HG03575 (cell line): Measurements from ENCODE around the gene DDN.

Experiments
- ATAC-seq: cut with Tn5 transposase; IDR thresholded peaks from one replicate; pipeline ENCODE4 v1.9.1; 2021; ENCODE audit not compliant: unreplicated experiment, insufficient number of reproducible peaks, low FRiP score; ENCODE audit errors: extremely low read depth

Gene DDN

GRCh38 chr12:48972213-48972951, 26.8 kb downstream of the DDN start:
- no peak for ATAC-seq

- ATAC-seq, result no peak
Measured at GRCh38 chr12:48970702-48971334, 28.4 kb downstream of the DDN start.

- no peak for ATAC-seq
Measured at GRCh38 chr12:48969833-48970701, 29.1 kb downstream of the DDN start.

GRCh38 chr12:48969160-48969771, 29.9 kb downstream of the DDN start:
- ATAC-seq, result no peak

- ATAC-seq, result no peak
Measured at GRCh38 chr12:48968467-48968866, 30.7 kb downstream of the DDN start.

- no peak for ATAC-seq
Measured at GRCh38 chr12:48967991-48968390, 31.2 kb downstream of the DDN start.

GRCh38 chr12:48966177-48966895, 32.8 kb downstream of the DDN start:
- ATAC-seq, result no peak

GRCh38 chr12:48965298-48965838, 33.8 kb downstream of the DDN start:
- ATAC-seq, result no peak

GRCh38 chr12:48961801-48962200, 37.4 kb downstream of the DDN start:
- ATAC-seq, result no peak

GRCh38 chr12:48961331-48961730, 37.8 kb downstream of the DDN start:
- no peak for ATAC-seq

GRCh38 chr12:48960834-48961233, 38.3 kb downstream of the DDN start:
- ATAC-seq, result no peak

GRCh38 chr12:48958049-48958388, 41.2 kb downstream of the DDN start:
- no peak for ATAC-seq

GRCh38 chr12:48957141-48958048, 41.8 kb downstream of the DDN start, which contains the start of gene ARF3:
TSS of gene ARF3 (minus strand) at chr12:48957487. CDS start at chr12:48941095, 16,392 bp downstream.
- ATAC-seq, result no peak

- ATAC-seq, result no peak
Measured at GRCh38 chr12:48956279-48957140, 42.7 kb downstream of the DDN start.

GRCh38 chr12:48954841-48955501, 44.2 kb downstream of the DDN start:
- no peak for ATAC-seq

- ATAC-seq, result no peak
Measured at GRCh38 chr12:48954061-48954460, 45.1 kb downstream of the DDN start.
